NOMO-1 treated with dmso at 0.1 percent for 144 hours (cell line): ENCODE measurements around the gene CACNB4.
"Not testable (repeated sequence)": the region's sequence is repeated elsewhere in the genome, so short reads cannot be mapped to it uniquely, and the experiment has no call there.

Experiments
- DNase-seq: peaks from one replicate; lab custom pipeline; 2025; ENCODE audit not compliant: unreplicated experiment; lab: John Stamatoyannopoulos, UW

CACNB4 gene

DNA sequence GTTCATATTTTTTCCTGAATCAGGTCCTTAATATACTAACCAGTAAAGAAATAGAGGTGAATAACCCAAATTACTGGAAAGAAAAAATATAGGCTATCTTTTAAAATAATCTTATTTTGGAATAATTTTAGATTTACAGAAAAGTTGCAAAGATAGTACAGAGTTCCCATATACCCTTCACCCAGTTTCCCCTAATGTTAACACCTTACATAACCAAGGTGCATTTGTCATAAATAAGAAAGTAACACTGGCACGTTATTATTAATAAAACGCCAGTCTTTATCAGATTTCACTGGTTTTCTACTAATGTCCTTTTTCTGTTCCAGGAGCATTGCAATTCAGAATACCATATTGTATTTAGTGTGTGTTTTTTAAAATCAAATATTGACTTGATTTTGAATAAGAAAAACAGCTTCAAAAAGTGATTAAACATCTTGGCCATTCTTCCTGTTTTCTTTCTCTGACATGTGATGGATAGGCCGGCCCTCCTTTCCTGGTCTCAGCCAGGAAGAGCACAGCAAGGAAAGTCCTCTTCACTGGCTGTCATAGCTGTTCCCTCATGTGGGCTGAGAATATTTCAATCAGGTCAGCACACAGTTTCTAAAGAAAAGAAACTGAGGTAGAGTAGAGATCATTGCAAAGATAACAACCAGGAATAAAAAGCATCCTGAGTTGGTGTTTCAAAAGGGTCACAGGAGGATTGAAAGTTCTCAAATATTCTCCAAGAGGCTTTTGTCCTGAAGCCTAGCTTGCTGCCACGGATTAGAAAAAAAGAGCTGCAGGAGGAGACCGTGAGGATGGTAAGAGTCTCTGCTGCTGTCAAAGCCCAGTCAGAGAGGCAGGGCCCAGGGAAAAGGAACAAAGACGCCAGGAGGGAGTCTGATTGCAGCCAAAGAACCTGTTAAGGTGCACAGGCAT is 191.3 kb downstream of the CACNB4 start:
- DNase-seq: no peak

DNA sequence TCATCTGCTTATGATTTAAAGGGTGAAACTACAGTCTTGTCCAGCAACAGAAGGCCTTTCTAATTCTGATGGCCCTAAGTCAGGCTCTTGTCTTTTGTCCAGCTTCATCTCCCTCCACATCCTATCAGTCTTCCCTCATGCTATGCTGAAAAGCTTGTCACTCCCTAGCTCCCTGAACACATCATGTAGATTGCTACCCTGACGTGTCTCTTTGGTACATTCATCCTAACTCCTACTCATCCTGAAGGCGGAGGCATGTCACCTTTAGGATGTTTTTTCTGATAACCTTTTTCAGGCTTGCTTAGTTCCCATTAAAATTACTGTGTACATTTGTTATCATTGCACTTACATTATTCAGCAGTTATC is 192.2 kb downstream of the CACNB4 start:
- no peak for DNase-seq

DNA sequence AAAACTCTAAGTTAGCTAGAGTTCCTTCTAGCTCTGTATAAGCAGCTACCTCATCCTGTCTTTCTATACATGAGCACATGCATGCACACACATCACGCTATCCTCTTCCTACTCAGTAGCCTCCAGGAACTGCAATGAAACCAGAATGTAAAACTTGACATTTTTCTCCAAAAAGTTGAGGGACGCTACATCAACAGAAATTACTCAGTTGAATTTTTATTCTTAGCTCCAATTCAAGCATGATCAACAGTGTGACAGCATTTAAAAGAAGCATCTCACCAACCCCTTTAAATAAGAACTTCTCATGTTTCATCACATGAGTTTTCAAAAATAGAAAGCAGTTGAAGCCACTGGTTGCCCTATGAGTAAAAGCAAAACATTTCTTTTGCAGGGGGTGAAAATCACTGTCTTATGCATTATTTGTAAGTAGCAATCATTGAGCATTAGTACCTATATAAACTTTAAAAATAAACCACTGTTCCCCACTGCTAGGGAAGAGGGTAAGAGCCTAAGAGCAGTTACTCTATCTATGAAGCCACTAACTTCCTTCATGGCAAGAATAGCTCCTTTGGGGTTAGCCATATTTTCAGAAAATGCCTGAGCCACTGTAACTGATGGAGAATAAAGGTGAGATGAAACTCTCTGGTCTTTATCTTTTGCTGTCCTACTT is 192.7 kb downstream of the CACNB4 start:
- DNase-seq: no peak

DNA sequence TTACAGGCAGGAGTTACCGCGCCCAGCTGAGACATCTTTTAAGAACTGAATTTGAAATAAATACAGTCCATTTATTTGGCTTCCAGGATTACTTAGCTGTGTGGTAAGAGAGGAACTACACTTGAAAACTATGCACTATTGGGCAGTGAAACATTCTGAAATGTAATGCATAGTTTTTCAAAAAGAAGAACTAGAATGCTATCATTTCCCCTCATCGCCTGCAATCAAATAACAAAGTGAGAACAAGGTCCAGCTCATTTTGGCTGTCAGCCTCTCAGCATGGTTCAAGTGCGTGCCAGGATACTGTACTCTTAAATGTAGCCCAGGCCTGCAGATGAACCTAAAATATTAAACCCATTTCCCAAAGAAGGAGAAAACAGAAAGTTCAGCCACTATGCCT is 194.0 kb downstream of the CACNB4 start:
- peak; percentile 28 for DNase-seq

DNA sequence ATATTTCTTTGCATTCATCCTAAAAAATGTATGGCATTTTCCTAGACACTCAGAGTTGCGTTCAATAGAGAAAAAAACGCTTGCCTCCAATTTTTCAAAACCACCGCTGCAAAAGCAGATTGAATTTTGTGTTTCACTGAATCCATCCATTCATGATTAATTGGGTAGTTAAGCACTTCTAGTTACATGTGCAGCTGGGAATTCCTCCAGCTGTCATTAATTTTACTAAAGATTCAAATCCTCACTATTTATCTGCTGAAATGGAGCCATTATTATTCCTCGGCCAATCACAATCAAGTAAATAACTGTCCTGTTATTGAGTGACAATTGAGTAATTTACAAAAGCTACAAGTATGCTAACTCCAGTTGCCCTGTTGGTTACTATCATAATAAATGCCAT is 194.8 kb downstream of the CACNB4 start:
- no peak for DNase-seq

DNA sequence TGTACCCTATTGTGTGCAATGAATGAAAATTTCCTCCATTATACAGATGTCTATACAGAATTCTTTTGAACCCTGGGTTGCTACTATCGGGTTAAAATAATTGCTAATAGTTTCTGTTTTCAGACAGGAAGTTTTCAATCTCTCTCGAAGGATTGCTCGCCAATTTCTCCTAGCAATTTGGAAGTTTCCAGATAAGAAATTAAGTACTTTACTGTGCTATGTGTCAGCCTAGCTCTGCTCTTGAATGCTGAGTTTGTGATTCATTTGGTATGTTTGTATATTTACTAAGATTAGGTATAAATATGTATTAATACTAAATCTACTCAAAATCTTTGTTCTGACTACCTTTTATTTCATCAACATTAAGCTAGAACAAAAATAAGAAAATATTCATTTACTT is 196.0 kb downstream of the CACNB4 start:
- no peak for DNase-seq

DNA sequence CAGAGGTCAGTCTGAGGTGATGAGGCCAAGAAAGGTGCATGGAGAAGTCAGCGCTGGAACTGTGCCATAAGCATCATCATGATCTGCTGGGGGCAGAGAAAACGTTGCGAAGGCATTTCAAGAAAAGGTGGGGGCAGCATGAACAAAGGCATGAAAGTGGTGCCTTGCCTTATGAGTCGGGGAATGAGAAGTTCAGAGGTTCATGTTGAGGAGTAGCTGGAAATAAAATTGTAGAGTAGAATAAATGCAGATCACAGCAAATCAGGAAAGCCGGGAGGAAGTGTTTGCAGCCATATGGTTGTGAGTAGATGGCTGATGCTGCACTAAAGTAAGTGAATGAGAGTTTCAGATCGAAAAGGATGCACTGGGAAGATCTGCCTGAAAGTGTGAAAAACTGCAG is 198.5 kb downstream of the CACNB4 start:
- DNase-seq: peak; percentile 17

DNA sequence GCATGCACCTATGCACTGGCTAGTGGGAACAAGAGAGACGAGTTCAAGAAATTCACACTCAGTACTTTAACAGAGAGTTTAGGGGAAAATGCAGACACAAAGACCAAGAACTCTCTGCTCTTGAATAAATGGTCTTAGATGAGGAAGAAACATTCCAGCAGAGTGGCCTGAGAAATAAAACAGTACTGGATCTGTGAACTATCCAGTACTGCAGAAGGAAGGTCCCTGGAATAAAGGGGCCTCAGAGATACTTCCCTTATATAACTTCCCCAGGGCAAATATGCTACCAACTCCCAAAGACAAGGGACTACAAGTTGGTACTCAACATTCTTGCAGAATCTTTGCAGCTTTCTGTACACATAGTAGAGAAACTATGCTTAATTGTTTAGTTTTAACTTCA is 199.7 kb downstream of the CACNB4 start:
- no peak for DNase-seq

DNA sequence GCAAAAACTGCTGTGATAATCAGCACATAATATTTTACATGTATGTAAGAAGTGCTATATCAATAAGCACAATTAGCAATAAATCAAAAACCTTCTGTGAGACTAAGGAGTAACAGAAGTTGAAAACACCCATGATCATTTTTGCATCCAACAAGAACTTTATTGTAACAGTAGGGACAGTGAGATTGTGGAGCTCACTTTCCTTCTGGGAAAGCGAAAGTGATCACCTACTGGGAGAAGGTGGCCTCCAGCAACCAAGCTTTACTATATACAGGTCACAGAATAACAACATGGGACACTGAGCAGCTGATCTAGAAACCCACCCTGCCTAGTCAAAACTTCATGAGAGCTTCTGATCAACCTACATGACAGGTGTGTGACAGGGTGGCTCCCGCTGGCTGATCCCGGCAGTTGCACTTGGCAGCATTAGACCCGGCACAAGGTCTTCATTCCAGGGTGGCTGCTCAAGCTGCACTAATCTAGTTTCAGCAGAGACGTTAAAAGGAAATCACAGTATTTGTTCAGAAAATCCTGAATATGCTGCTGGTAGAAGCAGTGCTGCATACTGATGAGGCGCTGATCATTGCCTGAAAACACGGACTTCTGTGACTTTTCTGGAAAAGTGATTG is 207.2 kb downstream of the CACNB4 start:
- DNase-seq: no peak

DNA sequence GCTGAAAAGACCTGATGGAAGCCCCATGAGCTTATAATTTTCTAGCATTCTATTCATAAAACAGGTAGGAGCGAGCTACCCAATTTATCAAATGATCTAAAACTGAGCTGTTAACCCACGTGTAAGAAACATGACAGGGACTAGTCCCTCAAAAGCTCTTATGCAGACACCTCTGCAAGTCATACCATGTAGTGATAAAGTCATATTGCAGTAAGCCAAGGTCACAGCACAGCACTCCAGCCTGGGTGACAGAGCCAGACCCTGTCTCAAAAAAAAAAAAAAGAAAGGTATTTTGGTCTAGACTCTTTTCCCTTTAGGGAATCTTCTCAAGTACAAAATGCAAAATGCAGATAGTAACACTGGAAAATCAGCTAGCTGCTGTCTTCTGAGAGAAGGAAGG is 211.7 kb downstream of the CACNB4 start:
- DNase-seq: no peak

DNA sequence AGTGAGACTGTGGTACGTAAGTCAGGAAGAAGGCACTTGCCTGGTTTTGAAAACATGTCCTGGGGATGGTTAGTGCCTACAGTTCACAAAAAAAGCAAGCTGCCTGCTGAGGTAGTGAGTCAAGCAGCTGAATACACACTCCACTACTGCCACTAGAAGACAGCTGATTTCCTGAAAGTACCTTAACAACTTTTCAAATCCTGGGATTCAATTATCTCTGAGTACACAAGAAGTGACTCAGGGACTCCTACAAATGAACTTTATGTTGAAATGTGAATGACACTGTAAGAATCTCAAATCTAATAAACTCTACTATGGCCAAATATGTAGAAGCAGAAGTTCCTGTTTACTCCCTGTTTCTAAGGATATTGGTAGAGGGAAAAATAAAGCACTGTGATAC is 212.6 kb downstream of the CACNB4 start:
- DNase-seq: no peak

DNA sequence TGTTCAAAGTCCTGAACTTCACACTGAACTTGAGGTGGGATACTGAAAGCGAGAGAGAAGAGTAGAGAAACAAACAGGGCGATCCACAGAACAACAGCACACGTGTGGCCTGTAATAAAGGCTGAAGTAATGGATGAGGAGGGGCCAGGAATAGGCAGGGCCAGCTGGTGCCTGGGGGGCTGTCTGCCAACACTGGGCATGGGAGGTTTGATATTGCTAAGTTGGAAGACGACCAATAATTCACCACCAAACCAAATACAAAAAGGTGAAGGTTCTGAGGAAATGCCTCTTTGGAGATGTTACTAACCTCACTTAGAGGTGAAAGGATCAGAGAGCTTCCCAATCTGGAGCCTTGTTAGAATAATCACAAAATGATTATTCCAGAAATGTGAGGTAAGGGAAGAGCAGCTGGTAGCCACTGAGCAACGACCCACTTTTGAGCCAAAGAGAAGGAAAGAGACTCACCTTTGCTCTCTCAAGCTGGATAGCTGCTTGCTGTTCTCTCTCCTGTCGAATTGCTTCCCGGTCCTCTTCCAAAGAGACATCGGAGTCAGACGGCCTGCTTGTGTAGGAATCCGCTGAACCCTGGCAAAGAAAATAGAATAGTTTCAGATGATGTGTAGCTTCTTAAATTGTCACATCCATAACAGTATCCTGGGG is 215.9 kb downstream of the CACNB4 start:
- no peak for DNase-seq

DNA sequence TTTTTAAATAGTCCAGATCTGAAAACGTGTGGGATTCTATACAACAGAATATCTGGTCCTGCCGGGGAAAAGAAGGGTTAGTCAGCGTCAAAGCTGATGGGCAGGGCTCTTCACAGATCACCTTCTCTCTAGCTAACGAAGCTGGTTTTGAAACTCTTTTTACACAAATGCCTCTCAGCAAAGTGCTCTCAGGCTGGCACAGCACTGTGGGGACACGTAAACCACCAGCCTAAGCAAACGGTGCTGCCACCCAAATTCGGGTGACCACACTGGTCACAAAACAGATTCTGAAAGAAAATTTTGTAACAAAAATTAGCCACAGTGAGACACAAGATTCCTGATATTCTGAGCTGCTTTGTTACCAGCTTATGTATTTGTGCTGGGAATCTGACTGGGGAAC is 217.5 kb downstream of the CACNB4 start:
- no peak for DNase-seq

DNA sequence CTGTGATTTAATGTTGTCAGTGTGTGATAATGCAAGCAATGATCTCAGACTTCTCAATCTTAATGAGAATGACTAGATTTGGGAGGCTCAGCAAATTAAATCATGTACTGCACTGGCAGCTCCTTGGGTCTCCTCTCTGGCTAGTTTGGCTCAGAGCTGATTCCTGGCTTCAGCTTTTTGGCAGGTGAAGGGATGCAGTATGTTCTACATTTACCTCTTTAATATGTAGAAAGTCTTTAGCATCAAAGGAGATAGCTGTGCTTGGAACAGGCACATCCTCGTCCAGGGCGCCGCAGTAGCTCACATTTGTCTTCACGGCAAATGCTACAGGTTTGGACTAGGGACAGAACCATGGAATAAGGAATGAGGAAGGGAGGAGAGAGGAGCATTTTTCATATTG is 218.3 kb downstream of the CACNB4 start:
- no peak for DNase-seq

DNA sequence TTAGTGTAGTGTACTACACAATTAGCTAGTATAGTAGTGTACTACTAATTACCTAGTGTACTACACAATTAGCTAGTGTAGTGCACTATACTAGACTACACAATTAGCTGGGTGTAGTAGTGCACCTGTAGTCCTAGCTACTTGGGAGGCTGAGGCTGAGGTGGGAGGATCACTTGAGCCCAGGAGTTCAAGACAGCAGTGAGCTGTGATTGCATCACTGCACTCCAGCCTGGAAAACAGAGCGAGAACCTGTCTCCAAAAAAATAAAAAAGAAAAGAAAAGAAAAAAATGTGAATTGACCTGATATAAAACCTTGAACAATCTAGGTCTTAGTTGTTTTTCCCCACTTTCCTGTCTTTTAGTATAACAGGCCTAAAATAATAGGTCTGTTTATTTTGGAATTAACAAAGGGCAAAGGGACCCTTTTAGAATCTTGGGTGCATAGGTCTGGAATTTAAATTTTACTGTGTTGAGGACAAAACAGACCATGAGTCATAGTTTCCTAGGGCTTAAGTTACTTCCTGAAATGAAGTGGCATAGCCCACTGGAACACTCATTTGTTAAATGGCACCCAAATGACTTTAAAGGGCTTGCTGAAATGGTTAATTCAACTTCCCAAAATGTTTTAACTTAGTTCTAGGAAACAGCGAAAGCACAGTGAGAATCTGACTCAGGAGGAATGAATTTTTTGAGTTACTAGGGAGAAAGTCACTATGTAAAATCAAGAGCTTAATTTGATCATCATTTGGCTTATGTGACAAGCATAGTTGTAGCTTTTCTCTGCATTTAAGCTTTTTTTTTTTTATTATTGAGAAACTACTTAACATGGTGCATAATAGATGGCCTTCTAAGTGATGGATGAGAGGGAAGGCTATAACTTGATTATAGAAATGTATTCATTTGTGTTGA is 219.9 kb downstream of the CACNB4 start:
- peak; percentile 56 for DNase-seq

DNA sequence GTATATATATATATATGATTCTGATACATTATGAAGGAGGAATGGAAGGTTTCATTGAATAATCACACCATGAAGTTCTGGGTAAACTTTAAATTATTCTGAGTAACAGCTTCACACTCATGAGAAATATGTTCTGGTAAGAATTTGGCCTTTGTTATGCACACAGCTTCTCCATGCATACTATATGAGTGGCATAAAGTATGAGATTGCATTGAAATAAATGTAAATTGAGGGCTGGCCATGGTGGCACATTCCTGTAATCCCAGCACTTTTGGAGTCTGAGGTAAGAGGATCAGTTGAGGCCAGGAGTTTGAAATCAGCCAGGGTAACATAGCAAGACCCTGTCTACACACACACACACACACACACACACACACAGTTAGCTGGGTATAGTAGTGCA is 220.6 kb downstream of the CACNB4 start:
- no peak for DNase-seq

DNA sequence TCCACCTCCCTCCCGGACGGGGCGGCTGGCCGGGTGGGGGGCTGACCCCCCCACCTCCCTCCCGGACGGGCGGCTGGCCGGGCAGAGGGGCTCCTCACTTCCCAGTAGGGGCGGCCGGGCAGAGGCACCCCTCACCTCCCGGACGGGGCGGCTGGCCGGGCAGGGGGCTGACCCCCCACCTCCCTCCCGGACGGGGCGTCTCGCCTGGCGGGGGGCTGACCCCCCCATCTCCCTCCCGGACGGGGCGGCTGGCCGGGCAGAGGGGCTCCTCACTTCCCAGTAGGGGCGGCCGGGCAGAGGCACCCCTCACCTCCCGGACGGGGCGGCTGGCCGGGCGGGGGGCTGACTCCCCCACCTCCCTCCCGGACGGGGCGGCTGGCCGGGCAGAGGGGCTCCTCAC is 223.2 kb downstream of the CACNB4 start:
- not testable (repeated sequence) for DNase-seq

DNA sequence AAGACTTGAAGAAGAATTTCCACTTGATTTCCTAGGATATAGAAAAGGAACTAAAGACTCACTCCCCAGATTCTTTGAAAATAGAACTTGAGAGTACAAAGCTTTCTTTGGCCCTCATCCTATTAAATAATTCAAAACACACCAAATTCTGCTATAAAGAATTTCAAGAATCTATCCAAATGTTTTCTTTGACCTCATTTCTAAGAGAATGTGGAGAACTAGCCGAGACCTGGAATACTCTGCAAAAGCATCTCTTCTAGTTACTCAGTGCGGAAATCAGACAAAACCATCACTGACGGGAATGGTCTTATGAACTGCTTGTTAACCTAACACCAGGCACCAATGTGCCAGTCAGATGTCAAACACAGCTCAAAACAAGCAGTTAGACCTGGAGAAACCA is 226.4 kb downstream of the CACNB4 start:
- no peak for DNase-seq

DNA sequence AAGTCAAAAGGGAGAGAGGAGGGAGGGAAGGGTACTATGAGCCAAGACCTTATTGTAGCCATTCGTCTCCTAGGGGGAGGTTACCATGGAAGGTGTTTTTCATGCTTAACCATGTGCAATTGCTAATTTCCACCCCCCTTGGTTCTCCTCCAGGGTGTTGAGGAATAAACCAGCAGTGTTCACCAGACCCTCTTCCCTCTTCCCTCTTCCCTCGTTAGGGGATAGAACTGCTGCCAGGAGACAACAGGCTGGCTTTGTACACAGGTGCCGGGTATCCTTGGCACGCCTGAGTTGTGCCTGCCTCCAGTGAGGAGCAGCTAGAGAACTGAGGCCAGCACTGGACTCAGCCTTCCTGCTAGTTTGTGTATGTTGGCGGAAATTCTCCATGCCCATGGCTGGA is 229.6 kb downstream of the CACNB4 start:
- DNase-seq: no peak

DNA sequence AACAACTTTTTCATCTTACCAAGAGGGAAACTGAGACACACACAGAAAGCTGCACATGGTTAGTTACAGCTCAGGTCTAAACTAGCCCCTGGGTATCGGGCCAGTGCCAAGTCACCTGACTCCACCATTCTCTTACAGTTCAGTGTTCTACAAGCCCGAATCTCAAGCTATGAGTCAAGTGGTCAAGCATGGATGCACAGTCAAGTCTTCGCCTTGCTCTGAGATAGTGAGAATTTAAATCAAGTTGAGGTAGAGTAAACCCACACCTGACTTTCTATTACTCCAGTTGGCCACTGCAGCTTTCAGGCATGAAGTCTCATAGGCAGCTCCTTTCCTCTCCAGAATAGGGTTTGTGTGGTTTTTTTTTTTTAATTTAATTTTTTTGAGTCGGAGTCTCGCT is 236.1 kb downstream of the CACNB4 start:
- DNase-seq: no peak

DNA sequence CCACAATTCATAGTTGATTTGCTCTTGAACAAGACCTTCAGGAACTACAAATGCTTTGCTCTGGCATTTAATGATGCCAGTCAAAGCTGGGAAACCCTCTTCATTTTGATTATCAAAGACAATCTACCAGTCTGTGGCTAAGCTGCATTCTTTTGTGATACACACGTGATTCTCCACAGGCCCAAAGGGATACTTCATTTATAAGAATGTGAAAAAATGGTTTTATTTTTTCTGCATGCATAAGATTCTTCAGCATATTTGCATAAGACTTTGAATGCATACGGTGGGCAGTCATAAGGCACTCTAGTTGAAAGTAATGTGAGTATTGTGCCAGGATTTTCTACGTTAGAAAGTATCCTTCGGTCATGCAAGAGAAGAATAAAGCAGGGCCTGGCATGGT is 237.7 kb downstream of the CACNB4 start:
- DNase-seq: no peak
